HCT116 (cell line): ENCODE measurements around the gene ADARB1.

Experiments used
- POLR2A ChIP-seq: IDR thresholded peaks from 2 replicates; pipeline ENCODE4 v1.7.0; 2011; ENCODE audit warnings: borderline replicate concordance; ENCODE audit not compliant: insufficient read depth, insufficient read length; ENCODE audit errors: extremely low read depth
- SIN3A ChIP-seq: IDR thresholded peaks from 2 replicates; pipeline ENCODE4 v1.6.1; 2012; ENCODE audit warnings: low read depth
- SP1 ChIP-seq: IDR thresholded peaks from 2 replicates; pipeline ENCODE4 v1.6.1; 2012; ENCODE audit warnings: low read depth
- YY1 ChIP-seq: IDR thresholded peaks from 2 replicates; pipeline ENCODE4 v1.6.1; 2011; ENCODE audit warnings: low read length, low read depth, moderate library complexity, mild to moderate bottlenecking; ENCODE audit not compliant: insufficient replicate concordance; ENCODE audit errors: extremely low read depth
- TF ChIP-seq, protein P1 (sequence below), 3 experiments: fragments of 200-600 bp in 1 of 3; sonication (generic) in 1 of 3; IDR thresholded peaks in 2 of 3; conservative IDR thresholded peaks in 1 of 3; 2 replicates each; pipeline ENCODE4 v1.5.1; 2012 to 2017; ENCODE audit warnings: low read depth in 2 of 3, low read length in 2 of 3, antibody characterized with exemption in 1 of 3, borderline replicate concordance in 1 of 3, control low read depth in 1 of 3, mild to moderate bottlenecking in 1 of 3, mixed read lengths in 1 of 3, mixed run types in 1 of 3, moderate library complexity in 1 of 3; ENCODE audit not compliant: insufficient read depth in 1 of 3
- TF ChIP-seq, protein P2 (sequence below): IDR thresholded peaks from 2 replicates; pipeline ENCODE4 v1.6.1; 2012

DNA sequence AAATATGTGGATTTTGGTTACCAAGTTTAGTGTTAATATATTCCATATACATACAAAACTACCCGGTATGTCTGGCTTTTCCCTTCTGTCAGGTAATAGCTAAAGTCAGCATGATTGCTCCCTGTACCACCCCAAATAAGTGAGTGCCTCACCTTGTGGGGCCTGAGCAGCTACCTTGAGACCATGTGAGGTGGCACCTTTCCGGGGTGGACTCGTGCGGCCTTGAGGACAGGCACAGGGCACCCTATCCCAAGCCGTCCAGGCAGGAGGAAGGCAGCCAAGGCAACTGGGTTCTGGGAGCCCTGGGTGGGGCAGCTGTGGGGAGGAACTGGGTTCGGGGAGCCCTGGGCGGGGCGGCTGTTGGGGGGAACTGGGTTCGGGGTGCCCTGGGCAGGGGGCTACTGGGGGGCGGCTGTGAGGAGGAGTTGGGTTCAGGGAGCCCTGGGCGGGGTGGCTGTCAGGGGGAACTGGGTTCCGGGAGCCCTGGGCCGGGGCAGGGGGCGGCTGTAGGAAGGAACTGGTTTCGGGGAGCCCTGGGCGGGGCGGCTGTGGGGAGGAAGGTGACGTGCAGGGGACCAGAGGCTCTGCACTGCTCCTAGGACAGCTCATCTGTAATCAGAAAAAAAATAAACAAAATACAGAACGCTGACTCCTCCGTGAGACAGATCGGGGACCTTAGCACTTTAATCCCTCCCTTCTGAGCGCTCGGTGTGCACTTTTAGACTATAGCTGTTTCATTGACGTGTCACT lies 150.0 kb downstream of the ADARB1 start:
- TF ChIP-seq, protein P1, sequence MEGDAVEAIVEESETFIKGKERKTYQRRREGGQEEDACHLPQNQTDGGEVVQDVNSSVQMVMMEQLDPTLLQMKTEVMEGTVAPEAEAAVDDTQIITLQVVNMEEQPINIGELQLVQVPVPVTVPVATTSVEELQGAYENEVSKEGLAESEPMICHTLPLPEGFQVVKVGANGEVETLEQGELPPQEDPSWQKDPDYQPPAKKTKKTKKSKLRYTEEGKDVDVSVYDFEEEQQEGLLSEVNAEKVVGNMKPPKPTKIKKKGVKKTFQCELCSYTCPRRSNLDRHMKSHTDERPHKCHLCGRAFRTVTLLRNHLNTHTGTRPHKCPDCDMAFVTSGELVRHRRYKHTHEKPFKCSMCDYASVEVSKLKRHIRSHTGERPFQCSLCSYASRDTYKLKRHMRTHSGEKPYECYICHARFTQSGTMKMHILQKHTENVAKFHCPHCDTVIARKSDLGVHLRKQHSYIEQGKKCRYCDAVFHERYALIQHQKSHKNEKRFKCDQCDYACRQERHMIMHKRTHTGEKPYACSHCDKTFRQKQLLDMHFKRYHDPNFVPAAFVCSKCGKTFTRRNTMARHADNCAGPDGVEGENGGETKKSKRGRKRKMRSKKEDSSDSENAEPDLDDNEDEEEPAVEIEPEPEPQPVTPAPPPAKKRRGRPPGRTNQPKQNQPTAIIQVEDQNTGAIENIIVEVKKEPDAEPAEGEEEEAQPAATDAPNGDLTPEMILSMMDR (IDR thresholded peaks at IDR 0.05 in 2 of 3, conservative IDR thresholded peaks at IDR 0.05 in 1 of 3; ENCODE audit: borderline replicate concordance in 1 of 3, insufficient read depth in 1 of 3, low read depth in 2 of 3, low read length in 2 of 3): no peak
- TF ChIP-seq SP1 (no peak), POLR2A (no peak), YY1 (no peak), SIN3A (no peak)
- TF ChIP-seq, protein P2, sequence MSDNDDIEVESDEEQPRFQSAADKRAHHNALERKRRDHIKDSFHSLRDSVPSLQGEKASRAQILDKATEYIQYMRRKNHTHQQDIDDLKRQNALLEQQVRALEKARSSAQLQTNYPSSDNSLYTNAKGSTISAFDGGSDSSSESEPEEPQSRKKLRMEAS: no peak
